Measurements from ENCODE around the gene DNAJA2.

DNAJA2 gene

GRCh38 chr16:46908540-46909372 lies 64.7 kb downstream of the DNAJA2 start:
- no peaks in the 10 kb centered on the region for H3K9me3 ChIP-seq (ENCODE audit: low read length)
- no peaks in the 10 kb centered on the region for H3K79me2 ChIP-seq (ENCODE audit: insufficient read depth, low read length)
- H3K4me3 ChIP-seq (ENCODE audit: low read depth, low read length, poor library complexity, severe bottlenecking): no peak overlapping the region
- no peaks in the 10 kb centered on the region for H3K27me3 ChIP-seq (ENCODE audit: insufficient read depth, low read length)
- H4K20me1 ChIP-seq (ENCODE audit: insufficient read depth, low read length): no peaks in the 10 kb centered on the region
- H3K36me3 ChIP-seq (ENCODE audit: insufficient read depth, low read length): peaks cover 35% of the 10 kb centered on the region
- peaks cover 45% of the 10 kb centered on the region for H3K4me1 ChIP-seq (ENCODE audit: insufficient read depth, low read length, severe bottlenecking)
- no peak for TF ChIP-seq EZH2 (IDR thresholded peaks at IDR 0.05; ENCODE audit: borderline replicate concordance, low read length)
- TF ChIP-seq CTCF (IDR thresholded peaks at IDR 0.05; ENCODE audit: low read length): peak; percentile 64
- no peak overlapping the region for H2AFZ ChIP-seq (ENCODE audit: low read length)
- no peak overlapping the region for H3K9ac ChIP-seq (ENCODE audit: low read length)
- 0 out of 2 replicates have a peak, but pooled peaks cover 7% of the 10 kb centered on the region for H3F3A ChIP-seq (ENCODE audit: insufficient read depth, low read length)
- H3K9me2 ChIP-seq (ENCODE audit: low read depth, low read length): no peaks in the 10 kb centered on the region
- H3K4me2 ChIP-seq (ENCODE audit: low read length): no peak overlapping the region
- H3K27ac ChIP-seq (ENCODE audit: low read depth, low read length, poor library complexity, severe bottlenecking): peak overlapping the region; percentile 98

GRCh38 chr16:46907061-46907774 lies 66.3 kb downstream of the DNAJA2 start:
- TF ChIP-seq CTCF (IDR thresholded peaks at IDR 0.05; ENCODE audit: low read length): no peak
- no peak for TF ChIP-seq EZH2 (IDR thresholded peaks at IDR 0.05; ENCODE audit: borderline replicate concordance, low read length)
- H3K27me3 ChIP-seq (ENCODE audit: insufficient read depth, low read length): no peaks in the 10 kb centered on the region
- no peaks in the 10 kb centered on the region for H3K9me2 ChIP-seq (ENCODE audit: low read depth, low read length)

GRCh38 chr16:46906360-46907060 lies 67.0 kb downstream of the DNAJA2 start:
- no peaks in the 10 kb centered on the region for H3K9me2 ChIP-seq (ENCODE audit: low read depth, low read length)
- H3K4me1 ChIP-seq (ENCODE audit: insufficient read depth, low read length, severe bottlenecking): peaks cover 23% of the 10 kb centered on the region
- no peaks in the 10 kb centered on the region for H3K9me3 ChIP-seq (ENCODE audit: low read length)
- H3K4me3 ChIP-seq (ENCODE audit: low read depth, low read length, poor library complexity, severe bottlenecking): no peak overlapping the region
- no peak for TF ChIP-seq EZH2 (IDR thresholded peaks at IDR 0.05; ENCODE audit: borderline replicate concordance, low read length)
- H3K4me2 ChIP-seq (ENCODE audit: low read length): no peak overlapping the region
- H3F3A ChIP-seq (ENCODE audit: insufficient read depth, low read length): 0 out of 2 replicates have a peak, but pooled peaks cover 7% of the 10 kb centered on the region
- no peaks in the 10 kb centered on the region for H3K27me3 ChIP-seq (ENCODE audit: insufficient read depth, low read length)
- H3K27ac ChIP-seq (ENCODE audit: low read depth, low read length, poor library complexity, severe bottlenecking): no peak overlapping the region
- H3K9ac ChIP-seq (ENCODE audit: low read length): no peak overlapping the region
- no peaks in the 10 kb centered on the region for H4K20me1 ChIP-seq (ENCODE audit: insufficient read depth, low read length)
- no peaks in the 10 kb centered on the region for H3K79me2 ChIP-seq (ENCODE audit: insufficient read depth, low read length)
- peaks cover 41% of the 10 kb centered on the region for H3K36me3 ChIP-seq (ENCODE audit: insufficient read depth, low read length)
- no peak overlapping the region for H2AFZ ChIP-seq (ENCODE audit: low read length)

More at GRCh38 chr16:46907061-46907774, 66.3 kb downstream of the DNAJA2 start:
- no peak overlapping the region for H3K9ac ChIP-seq (ENCODE audit: low read length)
- H3F3A ChIP-seq (ENCODE audit: insufficient read depth, low read length): 0 out of 2 replicates have a peak, but pooled peaks cover 7% of the 10 kb centered on the region
- H3K4me3 ChIP-seq (ENCODE audit: low read depth, low read length, poor library complexity, severe bottlenecking): no peak overlapping the region
- H3K27ac ChIP-seq (ENCODE audit: low read depth, low read length, poor library complexity, severe bottlenecking): peak overlapping the region; percentile 26
- H3K36me3 ChIP-seq (ENCODE audit: insufficient read depth, low read length): peaks cover 42% of the 10 kb centered on the region
- no peak overlapping the region for H3K4me2 ChIP-seq (ENCODE audit: low read length)
- no peaks in the 10 kb centered on the region for H3K79me2 ChIP-seq (ENCODE audit: insufficient read depth, low read length)
- H3K9me3 ChIP-seq (ENCODE audit: low read length): no peaks in the 10 kb centered on the region
- H2AFZ ChIP-seq (ENCODE audit: low read length): no peak overlapping the region
- H3K4me1 ChIP-seq (ENCODE audit: insufficient read depth, low read length, severe bottlenecking): peaks cover 30% of the 10 kb centered on the region
- no peaks in the 10 kb centered on the region for H4K20me1 ChIP-seq (ENCODE audit: insufficient read depth, low read length)

Measured in OCI-LY1 (cell line).